Caco-2 (cell line): Measurements from ENCODE around the gene WNT5B. TPM values are rescaled to one million over a fixed set of nuclear protein-coding genes. Genes with fewer than 3 reads are reported as not detected.
A peak's percentile ranks its signal among the peaks of the same experiment; 100 is the strongest.

Experiments used
- BruUV-seq: library from RNA; stranded (reverse); fragments of 400-500 nt; replicated peaks from 2 replicates; lab custom pipeline; 2021; lab: Mats Ljungman, UMichigan
- CTCF ChIA-PET: fragments of 300-600 bp; sonication (Branson Sonifier 250); formaldehyde crosslinking; loops from one replicate; lab custom pipeline; 2022; ENCODE audit warnings: antibody characterized with exemption; lab: Charles Lee
- POLR2A ChIA-PET: fragments of 300-600 bp; sonication (Branson Sonifier 250); formaldehyde crosslinking; loops from one replicate; lab custom pipeline; 2022; ENCODE audit warnings: antibody characterized with exemption; lab: Charles Lee
- DNase-seq, 2 experiments: peaks; one replicate each; pipeline versions ENCODE4 v3.0.0 to v3.0.0-alpha.2; 2020 to 2022
- H3K27me3 ChIP-seq: replicated peaks from 2 replicates; pipeline ENCODE4 v1.6.0; 2011; ENCODE audit warnings: low read length; ENCODE audit not compliant: control insufficient read depth, insufficient read depth
- H3K36me3 ChIP-seq: 2 replicates; pipeline ENCODE4 v1.5.1; 2011; ENCODE audit warnings: low read length; ENCODE audit not compliant: control insufficient read depth, insufficient read depth
- H3K4me1 ChIP-seq: fragments of 250-450 bp; sonication (Bioruptor Pico); 2 replicates; pipeline ENCODE4 v1.5.1; 2020; ENCODE audit warnings: mild to moderate bottlenecking
- H3K4me3 ChIP-seq: 2 replicates; pipeline ENCODE4 v1.5.1; 2011; ENCODE audit warnings: low read depth, mild to moderate bottlenecking, control low read depth, low read length
- H3K9me3 ChIP-seq: fragments of 250-450 bp; sonication (Bioruptor Pico); 2 replicates; pipeline ENCODE4 v1.5.1; 2020; ENCODE audit warnings: mild to moderate bottlenecking, moderate library complexity
- H3K27ac Mint-ChIP-seq: one replicate; pipeline ENCODE4 v1.8.0; 2022; ENCODE audit warnings: mixed read lengths; ENCODE audit not compliant: unreplicated experiment
- H3K27me3 Mint-ChIP-seq: one replicate; pipeline ENCODE4 v1.8.0; 2022; ENCODE audit warnings: mixed read lengths; ENCODE audit not compliant: insufficient read depth, unreplicated experiment
- H3K36me3 Mint-ChIP-seq: one replicate; pipeline ENCODE4 v1.8.0; 2022; ENCODE audit warnings: mild to moderate bottlenecking, mixed read lengths; ENCODE audit not compliant: insufficient read depth, unreplicated experiment
- H3K4me1 Mint-ChIP-seq: one replicate; pipeline ENCODE4 v1.8.0; 2022; ENCODE audit warnings: low read depth, mixed read lengths; ENCODE audit not compliant: unreplicated experiment
- H3K4me3 Mint-ChIP-seq: one replicate; pipeline ENCODE4 v1.8.0; 2022; ENCODE audit warnings: mild to moderate bottlenecking, moderate library complexity, mixed read lengths; ENCODE audit not compliant: unreplicated experiment
- H3K9me3 Mint-ChIP-seq: one replicate; pipeline ENCODE4 v1.8.0; 2022; ENCODE audit warnings: mixed read lengths; ENCODE audit not compliant: unreplicated experiment
- intact Hi-C: fragments of 100-400 bp; cut with micrococcal nuclease; formaldehyde crosslinking; loops from one replicate; pipeline ENCODE4 v1.10.0; 2022; ENCODE audit not compliant: unreplicated experiment
- total RNA-seq: library from RNA; stranded (reverse); gene quantifications from 2 replicates; pipeline ENCODE4 v1.2.3, GENCODE V29; 2022
- TF ChIP-seq, protein P1 (sequence below), 2 experiments: fragments of 200-600 bp in 1 of 2; IDR thresholded peaks; 1 replicate in 1 of 2; 2 replicates in 1 of 2; pipeline versions ENCODE4 v1.5.1 to v1.8.0; 2011 to 2022; ENCODE audit warnings: antibody characterized with exemption in 1 of 2, control low read depth in 1 of 2, inconsistent platforms in 1 of 2, low read depth in 1 of 2, low read length in 1 of 2, mild to moderate bottlenecking in 1 of 2, moderate library complexity in 1 of 2; ENCODE audit not compliant: insufficient read depth in 1 of 2, severe bottlenecking in 1 of 2, unreplicated experiment in 1 of 2

WNT5B gene
- total RNA-seq, 1 experiment from 2014 or later, result 6.9 TPM

DNA sequence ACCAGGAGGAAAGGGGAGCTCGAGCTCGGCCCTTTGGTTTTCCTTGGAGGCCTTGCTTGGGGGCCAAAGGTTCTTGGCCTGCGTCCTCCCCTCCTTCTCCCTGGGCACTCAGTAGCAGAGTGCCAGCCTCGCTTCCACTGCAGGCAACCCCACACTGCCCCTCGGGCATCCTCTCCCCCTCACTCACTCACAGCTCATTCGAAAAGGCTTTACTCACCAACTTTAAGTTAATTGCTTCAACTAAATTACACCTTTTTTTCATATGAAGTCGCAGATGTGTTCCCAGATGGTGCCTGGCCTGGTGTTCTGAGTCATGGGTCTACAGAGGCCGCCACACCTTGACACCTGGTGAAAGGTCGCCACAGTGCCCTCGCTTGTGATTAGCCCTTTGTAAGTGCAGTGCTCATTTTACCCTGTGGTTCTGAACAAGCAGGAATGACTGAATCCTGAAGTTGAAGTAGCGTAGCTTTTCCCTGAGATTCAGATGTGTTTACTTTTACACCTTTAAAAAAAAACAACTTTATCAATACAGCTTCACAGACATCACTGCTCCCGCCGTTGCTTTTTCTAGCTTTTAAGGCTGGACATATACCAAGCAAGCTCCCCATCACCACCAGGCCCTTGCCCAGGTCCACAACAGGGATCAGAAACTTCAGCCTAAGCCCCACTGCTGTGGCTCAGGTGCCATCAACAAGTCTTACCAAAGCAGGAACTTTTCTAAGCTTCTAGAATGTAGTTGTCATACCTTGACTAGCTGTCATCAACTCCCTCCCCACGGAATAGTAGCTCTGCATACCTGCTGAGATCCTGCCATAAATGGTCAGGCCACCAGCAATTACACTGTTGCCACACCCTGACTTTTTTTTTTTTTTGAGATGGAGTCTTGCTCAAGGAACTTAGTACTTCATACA, 41.6 kb downstream of the WNT5B start:
- Histone ChIP-seq H3K27me3 (no peaks in the 10 kb centered on the region), H3K9me3 (no peaks in the 10 kb centered on the region), H3K4me1 (peaks cover 28% of the 10 kb centered on the region), H3K36me3 (no peaks in the 10 kb centered on the region), H3K4me3 (no peak overlapping the region)
- Mint-ChIP-seq H3K4me3 (no peak overlapping the region), H3K4me1 (peaks cover 22% of the 10 kb centered on the region), H3K36me3 (no peaks in the 10 kb centered on the region), H3K27me3 (no peaks in the 10 kb centered on the region), H3K27ac (peak overlapping the region; percentile 7), H3K9me3 (no peaks in the 10 kb centered on the region)
- TF ChIP-seq, protein P1, sequence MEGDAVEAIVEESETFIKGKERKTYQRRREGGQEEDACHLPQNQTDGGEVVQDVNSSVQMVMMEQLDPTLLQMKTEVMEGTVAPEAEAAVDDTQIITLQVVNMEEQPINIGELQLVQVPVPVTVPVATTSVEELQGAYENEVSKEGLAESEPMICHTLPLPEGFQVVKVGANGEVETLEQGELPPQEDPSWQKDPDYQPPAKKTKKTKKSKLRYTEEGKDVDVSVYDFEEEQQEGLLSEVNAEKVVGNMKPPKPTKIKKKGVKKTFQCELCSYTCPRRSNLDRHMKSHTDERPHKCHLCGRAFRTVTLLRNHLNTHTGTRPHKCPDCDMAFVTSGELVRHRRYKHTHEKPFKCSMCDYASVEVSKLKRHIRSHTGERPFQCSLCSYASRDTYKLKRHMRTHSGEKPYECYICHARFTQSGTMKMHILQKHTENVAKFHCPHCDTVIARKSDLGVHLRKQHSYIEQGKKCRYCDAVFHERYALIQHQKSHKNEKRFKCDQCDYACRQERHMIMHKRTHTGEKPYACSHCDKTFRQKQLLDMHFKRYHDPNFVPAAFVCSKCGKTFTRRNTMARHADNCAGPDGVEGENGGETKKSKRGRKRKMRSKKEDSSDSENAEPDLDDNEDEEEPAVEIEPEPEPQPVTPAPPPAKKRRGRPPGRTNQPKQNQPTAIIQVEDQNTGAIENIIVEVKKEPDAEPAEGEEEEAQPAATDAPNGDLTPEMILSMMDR (IDR thresholded peaks at IDR 0.05; ENCODE audit: insufficient read depth in 1 of 2, low read depth in 1 of 2, low read length in 1 of 2, severe bottlenecking in 1 of 2, unreplicated experiment in 1 of 2), result no peak
- POLR2A ChIA-PET, result interaction anchor here (0.6 to 2.3 kb wide), 6 partner anchors 9 to 678 kb away, joined by 3 to 25 read pairs (median 4); partner anchors contain the start of gene ADIPOR2
- peak; percentile 78 to 92 for DNase-seq
- CTCF ChIA-PET, result interaction anchor here (0.5 to 2.2 kb wide), 11 partner anchors 11 to 363 kb away, joined by 3 to 12 read pairs (median 4); partner anchors contain the start of gene ADIPOR2
- TSS peak; percentile 89 for BruUV-seq
- intact Hi-C loops, result no loop called here

DNA sequence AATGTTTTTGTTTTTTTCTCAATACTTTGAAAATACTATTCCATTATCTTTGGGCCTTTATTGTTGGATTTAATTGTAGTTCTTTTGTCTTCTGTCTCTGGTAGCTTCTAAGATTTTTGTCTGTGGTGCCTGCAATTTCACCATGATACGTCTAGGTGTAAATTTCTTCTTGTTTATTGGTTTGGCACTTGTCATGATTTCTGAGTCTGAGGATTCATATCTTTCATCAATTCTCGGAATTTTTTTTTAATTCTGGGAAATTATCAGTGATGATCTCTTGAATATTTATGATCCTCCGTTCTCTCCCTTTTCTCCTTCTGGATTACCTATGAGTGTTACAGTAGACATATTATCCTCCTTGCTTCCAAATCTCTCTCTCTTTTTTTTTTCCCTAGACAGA, 47.0 kb downstream of the WNT5B start:
- H3K27ac Mint-ChIP-seq, result no peak overlapping the region
- H3K4me3 ChIP-seq, result no peak overlapping the region
- no peaks in the 10 kb centered on the region for H3K27me3 ChIP-seq
- H3K4me1 Mint-ChIP-seq, result peaks cover 6% of the 10 kb centered on the region
- H3K9me3 ChIP-seq, result 0 out of 2 replicates have a peak, but pooled peaks cover 2% of the 10 kb centered on the region
- DNase-seq, result no peak
- no peaks in the 10 kb centered on the region for H3K9me3 Mint-ChIP-seq
- H3K4me3 Mint-ChIP-seq, result no peak overlapping the region
- peaks cover 5% of the 10 kb centered on the region; the same call in 1 of the 2 replicates for H3K4me1 ChIP-seq
- H3K27me3 Mint-ChIP-seq, result no peaks in the 10 kb centered on the region
- POLR2A ChIA-PET, result no interaction called here
- no TSS peak for BruUV-seq
- CTCF ChIA-PET, result no interaction called here
- no peaks in the 10 kb centered on the region for H3K36me3 Mint-ChIP-seq
- H3K36me3 ChIP-seq, result no peaks in the 10 kb centered on the region
- TF ChIP-seq, protein P1 (IDR thresholded peaks at IDR 0.05; ENCODE audit: insufficient read depth in 1 of 2, low read depth in 1 of 2, low read length in 1 of 2, severe bottlenecking in 1 of 2, unreplicated experiment in 1 of 2), result no peak
- intact Hi-C loops, result no loop called here

DNA sequence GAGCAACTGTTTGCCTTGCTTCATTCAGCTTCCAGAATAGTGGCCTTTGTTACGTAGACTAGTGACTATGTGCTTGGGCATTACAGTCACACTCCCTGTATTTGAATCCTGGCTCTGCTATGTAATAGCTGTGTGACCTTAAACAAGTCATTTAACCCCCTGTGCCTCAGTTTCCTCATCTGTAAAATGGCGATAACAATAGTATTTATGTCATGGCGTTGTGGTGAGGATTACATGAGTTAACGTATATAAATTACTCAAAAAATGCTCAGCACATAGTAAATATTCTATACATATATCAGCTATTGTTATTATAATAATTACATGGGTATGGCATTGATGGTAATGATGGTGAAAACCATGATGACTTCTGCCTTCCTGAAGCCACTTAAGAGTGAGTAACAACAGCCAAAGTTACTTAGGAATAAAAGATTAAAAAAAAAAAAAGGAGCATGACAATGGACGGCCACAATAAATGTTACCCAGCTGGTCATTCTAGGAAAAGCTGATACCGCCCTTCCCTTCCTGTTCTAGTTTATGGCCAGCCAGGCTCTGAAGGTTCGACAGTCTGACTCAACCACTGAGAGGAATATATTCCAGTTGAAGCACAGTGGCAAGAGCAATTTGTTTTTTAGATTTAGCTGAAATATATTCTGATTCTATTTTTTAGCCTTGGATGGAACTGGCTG, 51.9 kb downstream of the WNT5B start:
- ChIA-PET CTCF (interaction anchor here (0.8 to 2.3 kb wide), 4 partner anchors 10 to 110 kb away, joined by 3 to 7 read pairs (median 6); no protein-coding TSS in a partner anchor), POLR2A (interaction anchor here (0.5 to 1.1 kb wide), 2 partner anchors 9 to 28 kb away, joined by 3 to 7 read pairs; no protein-coding TSS in a partner anchor)
- no peaks in the 10 kb centered on the region for H3K27me3 Mint-ChIP-seq
- TF ChIP-seq, protein P1 (IDR thresholded peaks at IDR 0.05; ENCODE audit: insufficient read depth in 1 of 2, low read depth in 1 of 2, low read length in 1 of 2, severe bottlenecking in 1 of 2, unreplicated experiment in 1 of 2), result no peak
- no peaks in the 10 kb centered on the region for H3K36me3 Mint-ChIP-seq
- H3K36me3 ChIP-seq, result no peaks in the 10 kb centered on the region
- no peaks in the 10 kb centered on the region for H3K4me1 ChIP-seq
- H3K27me3 ChIP-seq, result no peaks in the 10 kb centered on the region
- H3K4me3 Mint-ChIP-seq, result no peak overlapping the region
- intact Hi-C loops, result no loop called here
- H3K4me1 Mint-ChIP-seq, result no peaks in the 10 kb centered on the region
- DNase-seq, result no peak
- H3K9me3 ChIP-seq, result 0 out of 2 replicates have a peak, but pooled peaks cover 2% of the 10 kb centered on the region
- H3K9me3 Mint-ChIP-seq, result no peaks in the 10 kb centered on the region
- H3K4me3 ChIP-seq, result no peak overlapping the region
- BruUV-seq, result no TSS peak
- no peak overlapping the region for H3K27ac Mint-ChIP-seq
